K562 (cell line): Measurements from ENCODE around the gene GAPVD1. TPM values are rescaled to one million over a fixed set of nuclear protein-coding genes. Genes with fewer than 3 reads are reported as not detected.

ENCODE experiments used
- ATF4 ChIP-seq: fragments of 450-650 bp; formaldehyde crosslinking; IDR thresholded peaks from 2 replicates; pipeline ENCODE4 v1.4.0; 2022; ENCODE audit warnings: mild to moderate bottlenecking, moderate library complexity
- E2F1 ChIP-seq: sonication (generic); formaldehyde crosslinking; IDR thresholded peaks from 2 replicates; pipeline ENCODE4 v1.8.1; 2023; ENCODE audit warnings: mild to moderate bottlenecking, missing genetic modification reagents, moderate library complexity
- ERF ChIP-seq: fragments of 450-650 bp; formaldehyde crosslinking; IDR thresholded peaks from 2 replicates; pipeline ENCODE4 v1.4.0; 2020; ENCODE audit warnings: mild to moderate bottlenecking, mixed read lengths
- GTF2B ChIP-seq: IDR thresholded peaks from 2 replicates; pipeline ENCODE4 v1.6.1; 2011; ENCODE audit not compliant: insufficient read length; ENCODE audit errors: extremely low read depth
- KLF6 ChIP-seq: fragments of 250-450 bp; sonication (Bioruptor Pico); IDR thresholded peaks from 2 replicates; pipeline ENCODE4 v1.4.0; 2020; ENCODE audit warnings: mild to moderate bottlenecking, moderate library complexity, borderline replicate concordance
- MTA1 ChIP-seq: fragments of 450-650 bp; IDR thresholded peaks from 2 replicates; pipeline ENCODE4 v1.6.1; 2017; ENCODE audit warnings: borderline replicate concordance
- NFE2 ChIP-seq: IDR thresholded peaks from 2 replicates; pipeline ENCODE4 v1.6.1; 2014; ENCODE audit warnings: antibody characterized with exemption, low read depth
- NFIX ChIP-seq: fragments of 250-450 bp; sonication (Bioruptor Pico); IDR thresholded peaks from 2 replicates; pipeline ENCODE4 v1.4.0; 2020; ENCODE audit warnings: low read depth, mild to moderate bottlenecking, moderate library complexity
- NFRKB ChIP-seq: fragments of 450-650 bp; IDR thresholded peaks from 2 replicates; pipeline ENCODE4 v1.6.1; 2016; ENCODE audit warnings: low read depth
- RBBP5 ChIP-seq: fragments of 200-600 bp; sonication (generic); IDR thresholded peaks from 2 replicates; pipeline ENCODE4 v1.6.1; 2012; ENCODE audit warnings: borderline replicate concordance, mild to moderate bottlenecking, low read length, control low read depth, inconsistent platforms; ENCODE audit not compliant: insufficient read depth, poor library complexity, severe bottlenecking
- RCOR1 ChIP-seq, 2 experiments: IDR thresholded peaks; 2 replicates each; pipeline ENCODE4 v1.6.1; 2012; ENCODE audit warnings: low read depth in 2 of 2, low read length in 2 of 2, borderline replicate concordance in 1 of 2, improper control_type of control experiment in 1 of 2
- SAP30 ChIP-seq: fragments of 200-600 bp; sonication (generic); IDR thresholded peaks from 2 replicates; pipeline ENCODE4 v1.6.1; 2012; ENCODE audit warnings: borderline replicate concordance, low read depth, mild to moderate bottlenecking, moderate library complexity, low read length, control low read depth, inconsistent platforms; ENCODE audit not compliant: insufficient read depth, poor library complexity, severe bottlenecking
- SMAD3 ChIP-seq: fragments of 450-650 bp; formaldehyde crosslinking; conservative IDR thresholded peaks from 2 replicates; pipeline ENCODE4 v1.4.0; 2020; ENCODE audit warnings: mild to moderate bottlenecking
- SMARCC2 ChIP-seq: fragments of 450-650 bp; IDR thresholded peaks from 2 replicates; pipeline ENCODE4 v1.6.1; 2017; ENCODE audit warnings: antibody characterized with exemption, moderate library complexity, mild to moderate bottlenecking, low read depth
- SNRNP70 ChIP-seq: fragments of 200-400 bp; formaldehyde crosslinking; optimal IDR thresholded peaks from 2 replicates; pipeline ENCODE3; 2017; ENCODE audit warnings: low read depth, low read length
- SOX6 ChIP-seq: fragments of 450-650 bp; IDR thresholded peaks from 2 replicates; pipeline ENCODE4 v1.6.1; 2014; ENCODE audit warnings: mild to moderate bottlenecking
- STAT6 ChIP-seq: sonication (generic); formaldehyde crosslinking; IDR thresholded peaks from 2 replicates; pipeline ENCODE4 v1.8.1; 2023; ENCODE audit warnings: mild to moderate bottlenecking, missing genetic modification reagents
- TRIM25 ChIP-seq: fragments of 450-650 bp; IDR thresholded peaks from 2 replicates; pipeline ENCODE4 v1.7.0; 2016; ENCODE audit warnings: borderline replicate concordance
- ZNF449 ChIP-seq: fragments of 250-450 bp; sonication (Bioruptor Pico); IDR thresholded peaks from 2 replicates; pipeline ENCODE4 v1.8.0; 2022; ENCODE audit warnings: moderate library complexity, mild to moderate bottlenecking, inconsistent platforms
- polyA plus RNA-seq, 8 experiments: library from polyadenylated mRNA; depleted of rRNA in 4 of 8; stranded (reverse) in 5 of 8; unstranded in 3 of 8; fragments of >200 nt; fragmentation: Nextera tagmentation in 2 of 8; fragmentation: Illumina TruSeq in 1 of 8; extraction: Ambion mirVana in 2 of 8; extraction: Trizol in 1 of 8; gene quantifications; 2 replicates each; pipeline versions ENCODE4 v1.2.1 to v1.2.3, GENCODE V29; 2011 to 2014; ENCODE audit warnings: inconsistent platforms in 1 of 8, missing spikeins in 1 of 8
- total RNA-seq, 7 experiments: library from RNA; depleted of rRNA in 6 of 7; stranded (reverse); fragments of >200 nt in 6 of 7; fragmentation: Illumina TruSeq in 2 of 7; extraction: Trizol in 2 of 7; gene quantifications; 2 replicates each; pipeline versions ENCODE4 v1.2.1 to v1.2.3, GENCODE V29; 2011 to 2021; ENCODE audit warnings: low replicate concordance in 1 of 7

The GAPVD1 gene
- total and polyA plus RNA-seq, 9 of the 15 experiments (the other 6 are each of a cell fraction or from before 2014, with no cell fraction given), result 9.5 to 66.1 (median 45.5) TPM

GRCh38 chr9:125284855-125285254 is 23.2 kb downstream of the GAPVD1 start (continued):
- TF ChIP-seq E2F1 (CRISPR knock-in tag) (peak; percentile 44; the same call in 1 of the 2 replicates), ERF (CRISPR knock-in tag) (peak; percentile 87; the same call in 1 of the 2 replicates), GTF2B (no peak), KLF6 (CRISPR knock-in tag) (peak; percentile 93), NFE2 (peak; percentile 51; the same call in 1 of the 2 replicates), SOX6 (peak; percentile 99), RBBP5 (no peak), TRIM25 (no peak), ATF4 (peak; percentile 89), SMARCC2 (peak; percentile 100), STAT6 (no peak), SAP30 (no peak), NFRKB (no peak), RCOR1 (IDR thresholded peaks at IDR 0.05; ENCODE audit: borderline replicate concordance in 1 of 2, low read depth in 2 of 2, low read length in 2 of 2) (peak; percentile 90 to 97; a peak in 3 of 4 replicates), MTA1 (peak; percentile 93), ZNF449 (CRISPR knock-in tag) (peak; percentile 86; the same call in 1 of the 2 replicates), SNRNP70 (no peak), NFIX (no peak), SMAD3 (CRISPR knock-in tag) (peak; percentile 96)
